ENCODE data around the gene ADAMTS17. TPM values are rescaled to one million over a fixed set of nuclear protein-coding genes. Genes with fewer than 3 reads are reported as not detected.

The ADAMTS17 gene
- total RNA-seq, 2 donors from 2014 or later: 0.37 to 1.1 TPM

DNA sequence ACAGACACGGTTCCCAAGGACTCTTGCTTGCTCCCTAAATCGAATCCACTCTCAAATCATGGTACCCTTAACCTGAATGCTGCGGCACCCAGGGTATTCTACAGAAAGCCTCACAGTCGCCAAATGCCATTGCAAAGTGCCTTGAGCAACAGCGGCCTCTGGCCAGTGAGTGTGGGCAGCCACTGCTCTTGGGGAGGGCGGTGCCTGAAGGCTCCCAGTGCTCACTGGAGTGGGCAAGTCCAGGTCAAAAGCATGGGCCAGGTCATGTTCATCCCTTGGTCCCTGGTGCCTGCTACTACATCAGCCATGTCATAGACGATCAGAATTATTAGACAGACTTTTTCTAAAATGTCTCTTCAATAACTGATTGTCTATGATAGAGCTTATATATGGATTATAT lies 82.5 kb downstream of the ADAMTS17 start:
- Mint-ChIP-seq H3K27ac (no peak overlapping the region), H3K4me1 (no peaks in the 10 kb centered on the region), H3K9me3 (peaks cover 4% of the 10 kb centered on the region), H3K36me3 (ENCODE audit: low read depth) (peaks cover 15% of the 10 kb centered on the region), H3K4me3 (no peak overlapping the region), H3K27me3 (no peaks in the 10 kb centered on the region)
- ATAC-seq (replicated peaks): no peak

DNA sequence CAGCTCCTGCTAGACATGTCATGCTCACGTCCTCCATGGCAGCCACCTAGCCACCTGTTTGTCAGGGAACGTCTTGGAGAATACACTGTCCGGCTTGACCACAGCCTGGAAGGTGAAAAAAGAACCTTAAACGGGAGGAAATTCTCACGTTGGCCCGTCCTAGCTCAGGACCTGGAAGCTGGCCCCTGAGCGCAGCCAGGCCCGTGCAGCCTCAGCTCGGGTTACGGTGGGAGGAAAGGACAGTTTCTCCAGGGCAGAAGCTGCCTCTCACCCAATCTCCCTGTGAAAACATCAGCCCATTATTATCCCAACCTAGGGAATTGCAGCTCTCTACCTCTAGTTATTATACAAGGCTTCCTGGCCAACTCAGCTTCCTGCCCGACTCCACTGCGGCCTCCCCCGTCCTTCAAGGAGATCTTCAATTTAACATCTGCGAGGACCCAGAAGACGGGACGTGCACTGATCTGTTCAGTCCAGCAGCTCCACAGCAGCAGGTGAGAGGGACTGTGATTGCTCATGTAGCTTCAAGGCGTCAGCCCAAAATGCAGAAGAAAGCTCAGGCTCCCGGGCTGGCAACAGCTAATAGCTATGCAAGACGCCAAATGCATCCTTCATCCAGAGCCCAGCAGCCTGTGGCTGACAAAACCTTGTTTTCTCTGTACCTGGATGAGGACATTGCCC lies 84.7 kb downstream of the ADAMTS17 start:
- no peaks in the 10 kb centered on the region for H3K27me3 Mint-ChIP-seq
- H3K9me3 Mint-ChIP-seq: peaks cover 4% of the 10 kb centered on the region
- H3K4me1 Mint-ChIP-seq: no peaks in the 10 kb centered on the region
- no peak overlapping the region for H3K27ac Mint-ChIP-seq
- H3K4me3 Mint-ChIP-seq: no peak overlapping the region
- ATAC-seq (replicated peaks): no peak
- H3K36me3 Mint-ChIP-seq (ENCODE audit: low read depth): peaks cover 15% of the 10 kb centered on the region

DNA sequence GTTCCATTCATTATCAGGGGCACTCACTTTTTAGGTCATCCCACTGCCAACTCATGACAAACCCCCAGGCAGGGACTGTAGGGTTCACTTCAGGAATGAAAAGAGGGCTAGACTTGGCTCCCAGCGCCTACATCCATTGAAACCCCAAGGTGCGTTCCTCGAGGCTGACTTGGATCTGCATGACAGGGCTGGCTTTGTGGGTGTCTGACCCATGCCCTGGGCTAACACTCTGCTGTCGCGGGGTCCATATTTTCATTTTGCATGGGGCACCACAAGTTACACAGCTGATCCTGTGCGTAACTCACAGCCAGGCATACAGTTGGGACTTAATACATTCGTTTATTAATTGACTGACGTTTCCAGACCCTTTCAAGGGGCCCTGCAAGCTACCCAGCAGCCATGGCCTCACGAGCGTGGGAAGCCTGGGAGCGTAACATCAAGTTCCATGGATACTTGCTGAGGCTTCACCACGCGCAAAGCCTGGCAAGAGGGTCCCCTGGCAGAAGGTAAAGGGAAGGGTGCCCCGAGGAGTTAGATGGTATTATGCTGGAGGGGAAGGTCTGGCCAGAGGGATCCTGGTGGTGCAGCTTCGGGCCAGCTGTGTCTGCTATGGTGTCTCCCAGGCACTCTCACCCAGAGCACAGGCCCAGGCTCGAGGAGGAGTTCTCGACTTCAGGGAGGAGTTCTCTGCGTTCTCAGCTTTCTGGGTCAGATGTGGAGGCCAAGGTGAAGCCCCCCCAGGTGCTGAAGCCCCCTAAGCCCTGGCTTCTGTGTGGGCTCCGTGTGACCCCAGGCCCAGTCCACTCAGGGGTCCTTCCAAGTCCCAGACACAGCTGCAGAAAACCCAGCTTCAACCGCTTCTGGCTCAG lies 85.4 kb downstream of the ADAMTS17 start:
- Mint-ChIP-seq H3K4me3 (no peak overlapping the region), H3K27ac (no peak overlapping the region), H3K27me3 (no peaks in the 10 kb centered on the region), H3K36me3 (ENCODE audit: low read depth) (peaks cover 15% of the 10 kb centered on the region), H3K4me1 (no peaks in the 10 kb centered on the region), H3K9me3 (peaks cover 4% of the 10 kb centered on the region)
- ATAC-seq (replicated peaks): no peak

DNA sequence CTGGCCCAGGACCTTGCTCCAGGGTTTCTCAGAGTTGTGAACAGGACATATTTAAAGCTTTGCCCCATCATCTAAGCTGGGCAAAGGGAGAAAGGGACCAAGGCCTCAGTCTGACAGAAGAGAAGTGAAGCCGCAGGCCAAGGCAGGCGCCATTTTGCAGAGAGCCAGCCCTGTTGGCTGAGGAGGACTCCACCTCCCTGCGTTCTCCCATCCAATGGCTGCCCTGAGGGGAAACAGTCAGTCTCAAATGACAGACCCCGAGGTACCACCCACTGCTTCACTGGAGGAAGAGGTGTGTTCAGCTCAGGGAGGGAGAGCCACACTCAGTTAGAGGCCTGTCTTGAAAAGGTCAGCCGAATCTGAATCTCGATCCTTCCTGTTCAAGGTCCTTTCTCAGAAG lies 86.1 kb downstream of the ADAMTS17 start:
- H3K9me3 Mint-ChIP-seq: peaks cover 4% of the 10 kb centered on the region
- peaks cover 15% of the 10 kb centered on the region for H3K36me3 Mint-ChIP-seq (ENCODE audit: low read depth)
- no peak for ATAC-seq (replicated peaks)
- H3K27ac Mint-ChIP-seq: no peak overlapping the region
- H3K4me1 Mint-ChIP-seq: no peaks in the 10 kb centered on the region
- H3K27me3 Mint-ChIP-seq: no peaks in the 10 kb centered on the region
- no peak overlapping the region for H3K4me3 Mint-ChIP-seq

DNA sequence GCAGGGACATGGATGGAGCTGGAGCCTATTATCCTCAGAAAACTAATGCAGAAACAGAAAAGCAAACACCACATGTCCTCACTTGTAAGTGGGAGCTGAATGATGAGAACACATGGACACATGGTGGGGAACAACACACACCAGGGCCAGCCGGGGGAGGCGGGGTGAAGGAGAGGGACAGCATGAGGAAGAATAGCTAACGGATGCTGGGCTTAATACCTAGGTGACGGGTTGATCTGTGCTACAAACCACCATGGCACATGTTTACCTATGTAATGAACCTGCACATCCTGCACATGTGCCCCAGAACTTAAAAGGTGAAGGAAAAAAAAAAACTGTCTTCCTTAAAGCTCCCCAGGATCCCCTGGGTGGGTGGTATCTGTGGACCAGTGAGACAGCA lies 87.1 kb downstream of the ADAMTS17 start:
- Mint-ChIP-seq H3K4me3 (no peak overlapping the region), H3K9me3 (peaks cover 4% of the 10 kb centered on the region), H3K27ac (no peak overlapping the region), H3K27me3 (no peaks in the 10 kb centered on the region), H3K36me3 (ENCODE audit: low read depth) (peaks cover 15% of the 10 kb centered on the region), H3K4me1 (no peaks in the 10 kb centered on the region)
- no peak for ATAC-seq (replicated peaks)

DNA sequence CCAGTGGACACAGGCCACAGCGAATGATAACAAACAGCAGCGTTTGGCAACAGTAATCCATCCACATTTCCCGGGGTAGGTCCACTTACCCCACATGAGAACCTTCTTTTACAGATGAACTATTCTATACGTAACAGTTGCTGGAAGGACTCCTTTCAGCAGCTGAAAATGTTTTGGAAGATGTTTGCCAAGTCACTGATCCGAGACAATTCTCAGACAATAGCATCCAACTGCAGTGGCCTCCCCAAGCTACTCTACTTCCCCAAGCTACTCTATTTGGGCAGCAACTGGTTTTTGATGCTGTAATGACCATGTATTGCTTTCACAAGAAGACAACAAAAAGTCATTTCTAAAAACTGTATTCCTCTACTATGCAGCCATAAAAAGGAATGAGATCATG lies 87.5 kb downstream of the ADAMTS17 start:
- peaks cover 4% of the 10 kb centered on the region for H3K9me3 Mint-ChIP-seq
- H3K4me3 Mint-ChIP-seq: no peak overlapping the region
- no peaks in the 10 kb centered on the region for H3K27me3 Mint-ChIP-seq
- no peak overlapping the region for H3K27ac Mint-ChIP-seq
- no peaks in the 10 kb centered on the region for H3K4me1 Mint-ChIP-seq
- ATAC-seq (replicated peaks): no peak
- peaks cover 15% of the 10 kb centered on the region for H3K36me3 Mint-ChIP-seq (ENCODE audit: low read depth)

DNA sequence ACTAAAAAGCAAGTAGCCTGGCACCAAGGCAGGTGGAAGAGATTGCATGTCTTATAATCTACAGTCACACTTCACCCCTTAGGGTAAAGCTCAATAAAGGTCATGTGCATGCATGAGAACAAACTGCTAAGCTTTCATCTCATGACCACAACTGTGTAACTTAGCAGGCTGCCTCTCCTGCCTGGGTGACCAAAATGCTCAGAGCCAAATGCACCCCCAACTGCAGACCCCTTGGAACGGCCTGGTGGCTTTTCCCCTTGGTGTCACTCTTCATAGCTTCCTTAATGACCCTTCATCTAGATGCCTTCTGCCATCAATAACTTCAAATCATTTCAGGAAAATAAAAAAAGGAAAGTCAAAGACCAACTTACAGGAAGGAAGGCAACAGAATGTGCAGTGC lies 88.1 kb downstream of the ADAMTS17 start:
- Mint-ChIP-seq H3K27me3 (no peaks in the 10 kb centered on the region), H3K36me3 (ENCODE audit: low read depth) (peaks cover 12% of the 10 kb centered on the region), H3K4me3 (no peak overlapping the region), H3K9me3 (peaks cover 4% of the 10 kb centered on the region), H3K27ac (no peak overlapping the region), H3K4me1 (no peaks in the 10 kb centered on the region)
- no peak for ATAC-seq (replicated peaks)

DNA sequence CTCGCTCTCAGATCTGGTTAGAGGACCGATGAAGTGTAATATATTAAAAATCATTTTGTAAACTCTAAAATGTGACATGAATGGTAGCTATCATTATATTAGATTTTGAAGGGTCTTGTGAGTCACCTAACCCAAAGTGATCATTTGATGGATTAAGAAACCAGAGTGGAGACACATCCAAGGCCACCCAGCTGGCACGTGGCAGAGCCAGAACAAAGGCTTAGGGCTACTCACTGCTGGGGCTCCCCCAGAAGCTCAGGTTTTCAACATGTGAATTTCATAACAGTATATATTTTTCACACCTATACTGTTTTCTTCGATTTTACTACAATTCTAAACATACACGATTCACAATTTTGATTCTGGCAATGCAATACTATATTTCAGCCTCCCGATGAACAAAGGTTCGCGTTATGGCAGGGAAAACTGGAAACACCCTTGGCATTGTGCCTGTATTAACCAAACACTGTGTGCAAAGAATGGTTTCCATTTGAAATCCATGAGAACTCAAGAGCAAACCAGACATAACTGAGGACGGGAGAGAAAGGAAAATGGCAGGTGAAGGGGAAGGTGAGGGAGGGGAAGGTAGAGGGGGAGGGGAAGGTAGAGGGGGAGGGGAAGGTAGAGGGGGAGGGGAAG lies 88.9 kb downstream of the ADAMTS17 start:
- no peak for ATAC-seq (replicated peaks)
- peaks cover 5% of the 10 kb centered on the region for H3K36me3 Mint-ChIP-seq (ENCODE audit: low read depth)
- peaks cover 3% of the 10 kb centered on the region for H3K9me3 Mint-ChIP-seq
- H3K4me1 Mint-ChIP-seq: no peaks in the 10 kb centered on the region
- no peak overlapping the region for H3K4me3 Mint-ChIP-seq
- no peak overlapping the region for H3K27ac Mint-ChIP-seq
- no peaks in the 10 kb centered on the region for H3K27me3 Mint-ChIP-seq

DNA sequence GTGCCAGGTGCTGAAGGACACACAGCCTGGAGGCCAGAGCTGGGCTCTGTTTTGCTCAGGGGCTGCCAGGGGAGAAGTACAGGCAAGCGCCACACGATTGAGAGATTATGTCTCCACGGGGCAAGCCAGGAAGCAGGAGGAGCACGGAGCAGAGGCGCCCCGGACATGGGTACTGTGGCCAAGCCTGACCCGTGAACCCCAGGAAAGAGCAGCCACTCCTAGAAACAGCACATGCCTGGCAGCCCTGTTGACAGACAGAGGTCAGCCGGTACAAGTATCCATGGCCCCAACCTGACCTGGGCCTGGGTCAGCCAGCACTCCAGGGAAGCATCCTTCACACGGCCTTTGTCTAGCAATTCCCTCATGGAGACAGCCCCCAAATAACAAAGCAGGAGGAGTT lies 89.4 kb downstream of the ADAMTS17 start:
- no peak for ATAC-seq (replicated peaks)
- H3K4me3 Mint-ChIP-seq: no peak overlapping the region
- H3K27me3 Mint-ChIP-seq: no peaks in the 10 kb centered on the region
- H3K27ac Mint-ChIP-seq: no peak overlapping the region
- no peaks in the 10 kb centered on the region for H3K4me1 Mint-ChIP-seq
- no peaks in the 10 kb centered on the region for H3K36me3 Mint-ChIP-seq (ENCODE audit: low read depth)
- H3K9me3 Mint-ChIP-seq: no peaks in the 10 kb centered on the region

DNA sequence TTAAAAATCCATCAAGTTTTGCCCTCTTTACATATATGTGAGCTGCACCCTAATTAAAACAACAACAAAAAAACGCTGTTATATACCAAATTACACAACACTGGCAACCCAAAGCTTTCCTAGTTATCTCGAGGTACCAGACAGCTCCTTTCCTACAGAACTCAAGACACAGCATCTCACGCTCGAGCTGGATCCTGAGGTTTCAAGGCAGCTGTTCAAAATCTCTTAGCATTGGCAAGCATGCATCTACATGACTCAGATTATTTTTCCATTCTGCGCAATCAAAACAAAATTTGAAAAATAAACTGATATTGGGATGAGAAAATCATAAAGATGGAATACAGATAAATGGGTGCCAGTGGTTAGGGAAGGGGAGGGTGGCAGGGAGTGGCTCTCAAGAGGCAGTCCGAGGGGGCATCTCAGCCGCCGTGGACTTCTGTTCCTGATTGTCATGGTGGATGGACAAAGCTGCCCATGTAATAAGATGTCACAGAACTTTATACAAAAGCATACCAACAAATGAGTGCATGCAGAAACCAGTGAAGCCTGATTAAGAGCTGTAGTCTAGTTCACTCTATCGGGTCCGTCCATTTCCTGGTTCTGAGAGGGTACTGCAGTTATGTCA lies 91.5 kb downstream of the ADAMTS17 start:
- Mint-ChIP-seq H3K36me3 (ENCODE audit: low read depth) (no peaks in the 10 kb centered on the region), H3K27me3 (no peaks in the 10 kb centered on the region), H3K4me1 (no peaks in the 10 kb centered on the region), H3K9me3 (no peaks in the 10 kb centered on the region), H3K27ac (no peak overlapping the region), H3K4me3 (no peak overlapping the region)
- no peak for ATAC-seq (replicated peaks)

DNA sequence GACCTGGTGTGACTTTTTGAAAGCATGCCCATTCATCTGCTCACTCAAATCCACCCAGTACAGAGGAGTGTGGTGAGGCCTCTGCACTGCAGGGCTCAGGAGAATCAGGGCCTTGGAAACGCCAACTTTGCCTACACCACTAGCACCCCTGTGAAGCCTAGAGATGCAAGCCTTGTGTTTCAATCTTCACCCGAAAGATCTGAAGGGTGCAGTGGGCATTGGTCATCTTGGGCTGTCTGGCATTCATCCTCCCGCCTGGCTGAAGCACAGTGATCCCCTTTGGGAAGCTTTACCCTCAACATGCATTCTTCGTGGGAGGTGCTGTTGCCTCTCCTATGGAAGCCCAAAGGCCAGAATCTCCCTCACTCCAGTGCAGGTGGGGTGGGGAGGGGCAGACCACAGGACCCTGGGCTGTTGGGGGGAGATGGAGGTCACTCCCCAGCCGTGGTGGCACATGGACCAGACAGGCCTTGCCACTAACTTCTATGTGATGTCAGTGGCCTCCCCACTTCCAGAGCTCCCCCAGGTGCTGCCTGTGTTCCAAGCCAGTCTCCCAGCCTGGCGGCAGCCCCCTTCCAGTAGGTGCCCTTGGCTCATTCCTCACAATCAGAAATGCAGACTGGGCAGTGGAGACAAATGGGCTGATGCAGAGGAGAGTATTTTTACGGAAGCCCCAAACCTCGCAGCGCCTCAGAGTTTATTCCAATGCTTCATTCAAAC lies 92.5 kb downstream of the ADAMTS17 start:
- Mint-ChIP-seq H3K9me3 (no peaks in the 10 kb centered on the region), H3K27ac (no peak overlapping the region), H3K4me3 (no peak overlapping the region), H3K36me3 (ENCODE audit: low read depth) (no peaks in the 10 kb centered on the region), H3K27me3 (no peaks in the 10 kb centered on the region), H3K4me1 (no peaks in the 10 kb centered on the region)
- ATAC-seq (replicated peaks): no peak

DNA sequence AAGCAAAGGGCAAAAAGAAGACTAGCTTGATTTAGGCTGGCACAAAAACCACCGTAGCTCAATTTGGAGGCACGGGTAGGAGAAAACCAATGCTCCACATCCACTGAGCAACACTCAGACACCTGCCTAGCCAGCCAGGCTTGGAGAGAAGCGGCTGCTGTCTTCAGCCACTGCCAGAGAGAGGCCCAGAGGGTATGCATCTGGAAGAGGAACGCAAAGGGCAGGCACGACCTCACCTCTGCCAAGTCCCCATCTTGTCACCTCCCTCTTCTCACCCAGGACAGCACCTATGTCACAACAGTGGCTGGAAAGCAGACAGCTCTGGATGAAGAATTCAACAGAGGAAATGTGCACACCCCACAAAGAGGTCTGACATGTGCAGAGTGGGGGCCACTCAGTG lies 93.5 kb downstream of the ADAMTS17 start:
- H3K36me3 Mint-ChIP-seq (ENCODE audit: low read depth): no peaks in the 10 kb centered on the region
- H3K4me1 Mint-ChIP-seq: no peaks in the 10 kb centered on the region
- no peaks in the 10 kb centered on the region for H3K9me3 Mint-ChIP-seq
- no peak for ATAC-seq (replicated peaks)
- H3K27me3 Mint-ChIP-seq: no peaks in the 10 kb centered on the region
- no peak overlapping the region for H3K27ac Mint-ChIP-seq
- no peak overlapping the region for H3K4me3 Mint-ChIP-seq

DNA sequence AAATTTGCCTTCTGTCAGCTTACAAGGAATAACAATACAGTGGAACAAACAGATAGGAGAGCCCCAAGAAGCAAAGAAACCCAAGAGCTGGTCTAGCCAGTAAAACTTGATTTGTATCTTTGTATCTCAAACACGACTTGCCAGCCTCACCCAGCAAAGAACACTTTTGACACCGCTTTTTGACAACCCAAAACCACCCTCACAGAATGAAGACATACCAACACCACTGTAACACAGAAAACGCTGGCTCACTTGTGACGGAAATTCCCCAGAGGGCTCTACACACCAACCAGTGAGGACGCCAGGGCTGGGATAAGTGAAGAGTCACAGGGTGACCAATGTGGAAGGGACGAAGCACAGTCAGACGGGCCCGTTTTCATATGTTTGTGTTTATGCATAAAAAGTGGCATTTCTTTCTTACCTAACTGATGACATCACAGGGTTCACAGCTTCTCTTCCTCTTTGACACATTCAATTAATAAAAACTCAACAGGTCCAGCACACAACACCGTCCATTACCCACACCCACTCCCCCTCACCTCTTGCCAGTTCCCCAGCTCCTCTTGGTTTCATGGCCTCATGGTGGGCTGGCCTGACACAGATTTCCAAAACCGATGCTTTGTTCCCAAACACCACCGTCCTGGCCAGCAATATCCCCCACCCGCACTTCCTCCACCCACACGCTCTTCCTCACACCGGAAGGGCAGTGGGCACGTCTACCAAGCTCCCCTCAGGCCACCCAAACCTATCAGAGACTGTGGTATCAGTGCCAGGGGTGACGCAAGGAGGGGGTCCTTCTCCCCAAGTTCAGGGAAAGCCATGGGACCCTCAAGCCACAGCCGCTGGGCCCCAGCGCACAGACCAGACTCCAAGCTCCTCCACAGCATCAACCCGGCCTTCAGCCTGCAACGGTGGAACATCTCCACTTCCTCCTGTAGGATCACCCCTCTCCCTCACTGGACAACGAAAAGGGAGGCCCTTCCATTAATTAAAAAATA lies 94.2 kb downstream of the ADAMTS17 start:
- Mint-ChIP-seq H3K27ac (no peak overlapping the region), H3K4me3 (no peak overlapping the region), H3K9me3 (no peaks in the 10 kb centered on the region), H3K4me1 (no peaks in the 10 kb centered on the region), H3K36me3 (ENCODE audit: low read depth) (no peaks in the 10 kb centered on the region), H3K27me3 (no peaks in the 10 kb centered on the region)
- no peak for ATAC-seq (replicated peaks)

All from activated T-helper 17 cell treated with anti-CD3 and anti-CD28 coated beads, Interleukin-2, amount 50 U/mL, for 72 hours (primary cell).